ENCODE measurements around the gene RBBP4. TPM values are rescaled to one million over a fixed set of nuclear protein-coding genes. Genes with fewer than 3 reads are reported as not detected.
"Not testable (repeated sequence)": the region's sequence is repeated elsewhere in the genome, so short reads cannot be mapped to it uniquely, and the experiment has no call there.

RBBP4 gene
- total RNA-seq, 1 donor from 2014 or later = 118 TPM

DNA sequence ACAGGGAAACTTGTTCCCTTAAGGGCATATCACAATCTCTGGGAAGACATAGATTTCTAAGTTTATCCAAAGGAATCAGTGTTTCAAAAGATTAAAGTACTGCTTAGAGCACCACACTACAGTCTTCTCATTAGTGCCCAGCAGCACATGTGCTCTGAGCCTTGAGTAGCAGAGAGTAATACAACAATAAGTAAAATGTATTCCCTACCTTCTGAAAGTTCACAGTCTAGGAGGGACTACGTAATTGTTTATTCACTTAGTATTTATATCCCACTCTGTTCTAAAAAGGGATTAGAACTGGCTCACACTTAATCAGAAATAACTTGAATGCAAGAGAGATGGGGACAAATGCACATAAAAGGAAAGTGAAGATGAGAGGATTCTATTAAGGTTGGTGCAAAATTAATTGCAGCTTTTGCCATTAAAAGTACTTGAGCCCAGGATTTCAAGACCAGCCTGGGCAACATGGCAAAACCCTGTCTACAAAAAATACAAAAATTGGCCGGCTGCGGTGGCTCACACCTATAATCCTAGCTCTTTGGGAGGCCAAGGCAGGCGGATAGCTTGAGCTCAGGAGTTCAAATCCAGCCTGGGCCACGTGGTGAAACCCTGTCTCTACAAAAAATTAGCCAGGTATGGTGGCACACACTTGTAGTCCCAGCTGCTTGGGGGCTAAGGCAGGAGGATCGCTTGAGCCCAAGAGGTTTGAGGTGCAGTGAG is 42.6 kb downstream of the RBBP4 start:
- no peak for DNase-seq (ENCODE audit: low read depth in 2 of 2)

DNA sequence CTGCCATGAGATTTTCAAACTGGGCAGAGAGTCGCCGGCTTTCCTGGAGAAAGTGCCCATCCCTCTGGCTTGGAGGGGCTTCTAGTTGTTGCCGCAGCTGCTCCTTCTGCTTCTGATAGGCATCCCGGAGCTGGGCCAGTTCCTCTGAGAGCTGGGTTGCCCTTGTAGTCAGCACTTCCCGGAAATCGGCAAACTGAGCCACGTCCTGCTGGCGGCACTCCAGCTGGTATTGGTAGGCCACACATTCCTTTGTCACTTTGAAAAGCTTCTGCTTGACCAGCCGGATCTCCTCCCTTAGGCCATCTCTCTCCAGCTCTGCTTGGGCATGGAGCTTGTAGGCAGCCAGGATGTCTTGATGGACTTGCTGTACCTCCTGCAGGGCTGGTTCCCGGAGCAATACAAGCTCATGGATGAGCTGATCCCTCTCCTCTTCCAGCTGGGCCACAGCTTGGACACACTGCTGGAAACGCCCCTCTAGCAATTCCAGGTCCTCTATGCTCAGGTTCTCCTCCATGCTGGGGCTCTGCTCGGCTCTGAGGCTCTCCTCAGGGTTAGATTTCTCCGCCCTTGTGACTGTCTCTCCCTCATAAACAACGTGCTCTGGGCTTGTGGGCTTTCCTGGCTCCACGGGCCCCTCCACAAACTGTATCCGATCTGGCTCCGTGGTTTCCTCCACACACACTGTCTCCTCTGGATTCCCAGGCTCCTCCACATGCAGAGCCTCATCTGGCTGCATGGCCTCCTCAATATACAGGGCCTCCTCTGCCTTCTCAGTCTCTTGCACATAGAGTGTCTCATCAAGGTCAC is 44.3 kb downstream of the RBBP4 start:
- peak; percentile 30 to 76 for DNase-seq (ENCODE audit: low read depth in 2 of 2)

DNA sequence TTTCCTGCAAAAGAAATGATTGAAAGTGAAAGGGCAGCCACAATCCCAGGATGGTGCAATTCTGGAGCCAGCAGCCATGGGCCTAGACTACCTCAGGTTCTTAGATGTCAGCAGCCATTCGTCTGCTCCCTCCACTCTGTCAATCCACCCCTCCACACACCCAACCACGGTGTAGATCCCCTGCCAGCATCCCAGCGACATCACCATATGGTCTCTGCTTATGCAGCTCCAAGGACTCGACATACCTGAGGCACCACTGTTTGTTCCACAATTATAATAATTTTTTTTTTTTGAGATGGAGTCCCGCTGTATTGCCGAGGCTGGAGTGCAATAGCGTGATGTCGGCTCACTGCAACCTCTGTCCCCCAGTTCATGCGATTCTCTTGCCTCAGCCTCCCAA is 45.0 kb downstream of the RBBP4 start:
- no peak for DNase-seq (ENCODE audit: low read depth in 2 of 2)

DNA sequence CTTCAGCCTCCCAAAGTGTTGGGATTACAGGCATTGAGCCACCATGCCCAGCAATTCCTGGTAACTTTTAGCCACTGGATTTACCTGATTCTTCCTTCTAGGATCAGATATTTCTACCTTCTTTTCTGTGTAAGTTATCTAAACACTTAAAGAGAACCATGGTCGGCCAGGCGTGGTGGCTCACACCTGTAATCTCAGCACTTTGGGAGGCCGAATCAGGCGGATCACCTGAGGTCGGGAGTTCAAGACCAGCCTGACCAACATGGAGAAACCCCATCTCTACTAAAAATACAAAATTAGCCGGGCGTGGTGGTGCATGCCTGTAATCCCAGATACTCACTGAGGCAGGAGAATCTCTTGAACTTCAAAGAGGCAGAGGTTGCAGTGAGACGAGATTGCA is 46.0 kb downstream of the RBBP4 start:
- not testable (repeated sequence) for DNase-seq (ENCODE audit: low read depth in 2 of 2)

DNA sequence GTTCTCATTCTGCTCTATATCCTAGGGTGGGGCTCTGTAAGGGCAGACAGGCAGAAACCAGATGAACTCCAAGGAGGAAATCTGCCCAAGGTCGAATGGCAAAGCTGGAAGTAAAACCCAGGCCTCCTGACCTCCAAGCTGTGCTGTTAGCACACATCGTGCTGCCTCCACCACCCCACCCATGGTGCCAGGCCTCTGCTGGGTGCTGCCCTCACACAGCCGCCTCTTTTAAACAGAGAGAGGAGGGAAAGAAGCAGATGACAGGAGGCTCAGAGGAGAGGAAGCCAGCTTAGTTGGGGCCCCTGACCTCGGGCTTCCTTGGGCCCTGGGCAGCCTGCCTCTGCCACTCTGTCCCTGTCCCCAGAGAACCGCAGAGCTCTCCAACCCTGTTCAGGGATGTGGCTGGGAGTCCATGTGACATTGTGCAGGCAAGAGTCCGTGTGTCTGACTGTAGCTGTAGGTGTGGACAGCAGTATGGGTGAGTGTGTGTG is 50.5 kb downstream of the RBBP4 start:
- peak in 1 of 2 donors; percentile 9 for DNase-seq (ENCODE audit: low read depth in 2 of 2)

DNA sequence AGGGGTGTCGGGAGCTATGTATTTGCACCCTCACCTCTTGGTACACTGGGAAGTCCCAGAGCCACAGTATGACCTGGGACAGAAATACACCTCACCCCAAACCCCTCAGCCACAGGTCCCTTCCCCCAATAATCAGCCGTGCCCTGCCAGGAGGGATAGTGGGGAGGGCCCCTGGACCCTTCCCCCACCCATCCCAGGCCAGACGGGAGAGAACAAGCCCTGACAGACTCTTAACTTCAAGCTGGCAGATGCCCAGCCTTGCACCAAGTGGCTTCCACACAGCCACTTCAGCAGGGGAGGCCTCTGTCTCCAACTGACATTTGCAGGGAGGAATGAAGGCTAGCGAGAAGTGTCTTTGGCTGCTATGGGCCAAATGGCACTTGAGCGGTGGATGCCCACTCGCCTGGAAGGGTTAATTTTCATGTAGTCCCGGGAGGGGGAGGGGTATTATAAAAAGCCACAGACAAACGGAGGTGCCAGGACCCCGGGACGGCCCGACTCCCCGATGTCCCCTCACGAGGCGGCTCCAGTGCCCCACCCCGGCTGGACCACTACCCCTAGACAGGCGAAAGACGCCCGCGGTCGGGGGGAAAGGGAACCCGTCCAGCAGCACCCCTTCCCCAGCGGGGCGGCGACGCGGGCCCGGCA is 51.1 kb downstream of the RBBP4 start:
- peak in 1 of 2 donors; percentile 12 for DNase-seq (ENCODE audit: low read depth in 2 of 2)

DNA sequence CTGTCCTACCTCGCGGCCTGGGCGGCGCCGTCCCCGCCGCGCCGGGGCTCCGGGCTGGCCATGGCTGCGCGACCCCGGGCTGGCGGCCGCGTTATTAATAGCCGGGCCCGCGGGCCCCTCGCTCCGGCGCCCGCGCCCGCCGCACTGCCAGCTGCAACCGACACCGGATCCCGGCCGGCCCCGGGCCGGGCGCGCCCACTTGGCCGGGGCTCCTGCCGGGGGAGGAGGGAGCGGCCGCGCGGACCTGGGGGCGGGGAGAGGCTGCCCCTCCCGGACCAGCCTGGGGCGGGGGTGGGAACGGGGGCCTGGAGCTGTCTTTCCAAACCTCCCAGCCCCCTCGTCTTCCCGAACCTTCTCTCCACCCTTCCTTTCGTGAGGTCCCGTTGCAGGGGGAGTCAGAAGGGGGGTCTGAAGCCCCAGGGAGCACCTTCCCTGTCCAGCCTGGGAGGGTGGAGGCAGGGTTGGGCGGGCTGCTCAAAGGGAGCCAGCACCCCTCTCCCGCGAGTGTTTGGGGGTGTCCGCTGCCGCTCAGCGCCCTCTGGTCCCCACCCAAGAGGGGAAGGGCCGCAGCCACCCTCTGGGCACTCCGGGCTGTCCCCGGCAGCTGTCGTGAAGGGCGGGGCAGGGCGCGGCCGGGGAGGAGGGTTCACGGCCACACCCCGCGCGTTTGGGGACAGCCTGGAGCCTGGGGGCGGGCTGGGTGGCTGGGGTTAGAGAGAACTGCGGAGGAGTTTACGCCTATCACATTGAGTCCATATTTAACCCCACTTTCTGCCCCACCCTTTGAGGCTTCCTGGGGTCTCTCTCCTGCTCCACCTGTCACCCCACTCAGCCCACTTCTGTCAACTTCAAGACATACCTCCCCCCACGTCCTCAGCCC is 51.8 kb downstream of the RBBP4 start, which contains the start of gene SYNC:
Gene SYNC (minus strand): TSS at position 172 of the 880 bp plus-strand sequence. CDS start 110 bp downstream, at position 62.
- DNase-seq (ENCODE audit: low read depth in 2 of 2) = peak in 1 of 2 donors; percentile 30

DNA sequence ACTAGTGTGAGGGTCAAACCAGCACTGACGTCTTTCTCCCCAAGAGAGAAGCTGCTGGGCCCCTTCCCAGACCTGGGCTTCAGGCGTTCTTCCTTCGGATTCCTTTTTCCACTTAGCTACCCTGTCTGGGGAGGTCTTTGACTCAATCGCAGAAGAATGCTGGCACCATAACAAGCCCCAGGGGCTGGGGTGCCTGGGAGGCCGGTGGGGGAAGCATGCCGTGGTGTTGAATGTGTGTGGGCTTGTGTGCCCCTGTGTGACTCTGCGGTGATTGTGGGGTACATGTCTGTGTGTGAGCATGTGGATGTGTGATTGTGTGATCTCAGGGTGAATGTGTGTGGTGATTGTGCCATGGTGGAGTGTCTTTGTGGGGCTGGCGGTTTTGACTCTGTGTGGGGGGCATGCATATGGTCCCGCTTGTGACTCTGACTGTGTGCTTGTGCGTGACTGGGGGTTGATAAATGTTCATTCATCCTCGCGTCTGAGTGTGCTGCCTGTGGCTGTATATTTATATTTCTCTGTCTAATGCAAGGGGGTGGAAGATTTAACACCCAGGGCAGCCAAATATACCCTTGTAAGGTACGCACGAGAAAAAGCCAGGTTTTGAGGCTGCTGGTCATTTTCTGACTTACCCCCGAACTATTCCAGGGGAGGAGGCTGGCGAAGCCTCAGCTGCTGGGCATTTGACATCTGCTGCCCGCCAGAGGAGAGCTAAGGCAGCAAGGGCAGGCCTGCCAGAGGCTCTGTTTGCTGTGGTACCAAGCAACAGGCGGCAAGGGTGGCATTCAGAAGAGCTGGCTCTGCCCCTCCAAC is 52.7 kb downstream of the RBBP4 start:
- no peak for DNase-seq (ENCODE audit: low read depth in 2 of 2)

DNA sequence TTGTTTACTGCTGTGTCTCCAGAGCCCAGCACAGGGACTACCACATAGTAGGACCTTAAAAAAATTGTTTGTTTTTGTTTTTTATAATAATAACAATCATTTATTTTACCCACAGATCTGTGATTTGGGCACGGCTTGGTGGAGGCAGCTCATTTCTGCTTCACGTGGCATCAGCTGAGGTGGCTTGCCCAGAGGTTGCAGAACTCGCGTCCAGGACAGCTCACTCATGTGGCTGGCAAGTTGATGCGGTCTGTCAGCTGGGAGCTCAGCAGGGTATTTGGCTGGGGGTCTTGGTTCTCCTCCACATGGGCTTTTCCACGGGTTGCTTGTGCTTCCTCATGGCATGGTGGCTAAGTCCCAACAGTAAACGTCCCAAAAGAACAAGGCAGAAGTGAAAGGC is 54.5 kb downstream of the RBBP4 start:
- no peak for DNase-seq (ENCODE audit: low read depth in 2 of 2)

DNA sequence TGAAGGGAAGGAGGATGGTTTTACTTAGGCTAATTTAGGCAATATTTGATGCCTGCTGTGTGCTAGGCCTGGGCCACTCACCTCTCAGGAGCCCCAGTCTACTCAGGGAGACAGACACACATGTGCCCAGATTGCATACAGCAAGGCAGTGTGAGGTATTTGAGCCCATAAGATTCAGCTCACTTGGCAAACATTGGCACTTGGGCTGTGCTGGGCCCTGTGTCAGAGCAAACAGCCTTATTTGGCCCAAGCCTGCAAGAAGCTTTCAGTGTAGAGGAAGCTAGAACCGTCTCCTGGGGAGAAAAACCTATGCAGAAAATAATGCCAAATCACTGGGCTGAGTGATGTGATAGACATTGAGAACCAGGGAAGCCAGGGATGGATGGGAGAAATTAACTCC is 55.5 kb downstream of the RBBP4 start:
- no peak for DNase-seq (ENCODE audit: low read depth in 2 of 2)

DNA sequence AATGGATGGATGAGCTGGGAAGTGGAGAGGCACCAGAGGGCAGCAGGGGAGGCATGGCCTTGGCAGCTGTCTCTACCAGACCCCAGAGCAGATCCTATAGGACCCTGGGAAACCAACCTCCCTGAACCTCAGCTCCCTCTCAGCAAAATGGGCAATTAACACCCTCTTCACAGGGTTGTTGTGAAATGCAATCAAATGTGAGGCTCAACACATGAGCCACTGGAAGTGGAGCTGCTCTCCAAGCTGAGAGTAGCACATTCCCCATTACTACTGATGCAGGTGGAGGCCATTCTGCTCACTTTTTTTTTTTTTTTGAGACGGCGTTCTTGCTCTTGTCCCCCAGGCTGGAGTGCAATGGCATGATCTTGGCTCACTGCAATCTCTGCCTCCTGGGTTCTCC is 58.1 kb downstream of the RBBP4 start:
- DNase-seq (ENCODE audit: low read depth in 2 of 2) = no peak

DNA sequence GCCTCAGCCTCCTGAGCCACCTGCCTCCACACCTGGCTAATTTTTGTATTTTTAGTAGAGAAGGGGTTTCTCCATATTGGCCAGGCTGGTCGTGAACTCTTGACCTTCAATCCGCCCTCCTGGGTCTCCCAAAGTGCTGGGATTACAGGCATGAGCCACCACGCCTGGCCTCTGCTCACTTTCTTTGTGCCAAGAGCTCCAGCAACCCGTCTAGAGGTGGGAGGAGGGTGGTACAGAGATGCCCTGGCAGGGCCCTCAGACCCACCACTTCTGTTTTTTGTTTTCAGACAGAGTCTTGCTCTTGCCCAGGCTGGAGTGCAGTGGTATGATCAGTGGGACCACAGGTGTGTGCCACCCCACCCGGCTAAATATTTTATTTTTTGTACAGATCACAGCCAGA is 58.5 kb downstream of the RBBP4 start:
- DNase-seq (ENCODE audit: low read depth in 2 of 2) = no peak

DNA sequence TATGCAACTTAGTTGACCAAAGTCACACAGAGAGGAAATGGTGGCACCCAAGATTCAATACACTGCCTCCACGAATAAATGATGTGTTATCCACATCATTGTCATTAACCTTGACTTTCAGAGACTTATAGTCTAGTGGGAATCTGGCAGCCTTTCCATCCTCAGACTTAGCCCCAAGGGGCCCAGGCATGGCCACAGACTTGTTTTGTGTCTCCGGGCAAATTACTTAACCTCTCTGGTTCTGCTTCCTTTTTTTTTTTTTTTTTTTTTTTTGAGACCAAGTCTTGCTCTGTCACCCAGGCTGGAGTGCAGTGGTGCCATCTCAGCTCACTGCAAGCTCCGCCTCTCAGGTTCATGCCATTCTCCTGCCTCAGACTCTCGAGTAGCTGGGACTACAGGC is 60.2 kb downstream of the RBBP4 start:
- not testable (repeated sequence) for DNase-seq (ENCODE audit: low read depth in 2 of 2)

DNA sequence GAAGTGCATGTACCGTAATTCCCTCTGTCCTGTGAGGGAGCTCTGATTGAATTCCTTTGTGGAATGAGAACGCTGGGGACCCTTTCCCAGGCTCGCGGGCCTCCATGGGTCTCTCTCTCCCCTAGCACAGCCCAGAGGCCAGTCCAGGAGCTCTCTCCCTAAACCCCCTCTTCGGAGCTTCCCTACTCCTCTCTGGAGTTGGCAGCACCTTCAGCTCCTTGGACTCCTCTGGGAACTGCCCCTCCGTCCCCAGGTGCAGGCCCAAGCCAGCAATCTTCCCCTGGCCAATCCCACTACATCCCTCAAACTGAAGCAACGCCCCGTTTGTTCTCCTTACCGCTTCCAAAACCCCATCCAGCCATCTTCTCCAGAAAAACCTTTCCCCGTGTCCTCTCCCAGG is 62.1 kb downstream of the RBBP4 start:
- DNase-seq (ENCODE audit: low read depth in 2 of 2) = no peak

DNA sequence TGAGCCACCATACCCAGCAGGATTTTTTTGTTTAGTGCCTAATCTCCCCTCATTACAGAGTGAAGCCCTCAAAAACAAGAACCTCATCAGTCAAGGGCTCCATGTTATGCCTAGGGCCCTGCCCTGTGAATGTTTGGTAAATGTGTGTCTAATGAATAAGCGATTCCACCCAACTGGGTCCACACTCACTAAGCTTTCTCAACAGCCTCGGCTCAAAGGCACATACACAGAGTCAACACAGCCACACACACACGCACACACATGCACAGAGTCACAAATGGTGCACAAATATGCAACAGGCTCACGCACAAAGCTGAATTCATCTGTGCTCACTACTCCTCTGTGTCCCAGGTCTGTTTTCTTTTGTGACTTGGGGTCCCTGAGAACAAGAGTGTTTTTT is 63.3 kb downstream of the RBBP4 start:
- no peak for DNase-seq (ENCODE audit: low read depth in 2 of 2)

DNA sequence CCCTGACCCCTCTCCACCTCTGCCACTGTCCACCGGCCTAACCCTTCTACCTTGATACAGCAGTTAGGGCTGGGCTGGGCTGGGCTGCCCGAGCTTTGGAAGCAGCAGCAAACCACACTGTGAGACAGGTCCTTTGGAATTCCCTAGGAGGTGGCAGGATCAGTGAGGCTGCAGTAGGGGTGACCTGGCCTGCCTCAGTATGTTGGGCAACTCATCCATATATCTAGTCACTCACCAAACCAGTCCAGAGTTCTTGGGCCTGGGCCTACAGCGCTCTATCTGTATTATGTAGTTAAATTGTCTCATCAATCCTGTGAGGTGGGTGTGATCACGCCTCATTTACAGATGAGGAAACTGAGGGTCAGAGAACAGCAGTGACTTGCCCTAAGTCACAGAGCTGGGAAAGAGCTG is 64.9 kb downstream of the RBBP4 start:
- DNase-seq (ENCODE audit: low read depth in 2 of 2) = no peak

DNA sequence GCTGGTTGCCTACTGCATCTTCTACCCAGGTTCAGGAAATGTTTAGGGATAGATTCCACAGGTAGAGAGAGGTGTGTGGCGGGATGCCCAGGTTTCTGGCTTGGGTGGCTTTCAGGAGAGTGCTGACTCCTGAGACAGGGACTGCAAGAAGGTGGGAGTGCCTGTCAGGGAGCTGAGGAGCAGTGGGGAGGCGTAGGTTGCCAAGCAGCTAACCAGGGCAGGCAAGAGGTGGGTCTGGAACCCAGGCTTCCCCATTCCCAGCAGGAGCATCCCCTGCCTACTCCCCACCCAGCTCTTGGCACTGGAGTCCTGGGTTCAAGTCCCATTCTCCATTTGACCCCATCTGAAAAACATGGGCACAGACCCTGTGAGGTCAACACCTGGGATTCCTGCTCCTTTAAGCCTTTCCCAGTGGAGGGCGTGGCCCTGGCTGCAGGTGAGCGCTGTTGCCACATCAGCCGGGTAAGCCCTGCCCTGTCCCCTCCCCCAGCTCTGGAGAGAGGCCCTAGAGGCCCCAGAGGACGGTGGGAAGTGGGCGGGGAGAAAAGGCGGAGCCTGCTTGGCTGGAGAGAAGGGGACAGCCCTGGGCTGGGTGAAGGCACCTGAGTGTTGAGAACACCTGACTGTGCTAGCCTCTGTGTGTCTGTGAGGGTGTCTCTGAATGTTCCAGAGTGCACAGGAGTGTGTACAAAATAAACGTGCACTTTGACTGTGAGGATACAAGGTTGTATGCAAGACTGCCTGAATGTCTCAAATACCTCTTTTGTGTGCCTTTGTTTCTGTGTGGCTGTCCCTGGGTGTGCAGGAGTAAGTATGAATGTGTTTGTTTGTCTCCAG is 65.5 kb downstream of the RBBP4 start:
- DNase-seq (ENCODE audit: low read depth in 2 of 2) = peak in 1 of 2 donors; percentile 36

DNA sequence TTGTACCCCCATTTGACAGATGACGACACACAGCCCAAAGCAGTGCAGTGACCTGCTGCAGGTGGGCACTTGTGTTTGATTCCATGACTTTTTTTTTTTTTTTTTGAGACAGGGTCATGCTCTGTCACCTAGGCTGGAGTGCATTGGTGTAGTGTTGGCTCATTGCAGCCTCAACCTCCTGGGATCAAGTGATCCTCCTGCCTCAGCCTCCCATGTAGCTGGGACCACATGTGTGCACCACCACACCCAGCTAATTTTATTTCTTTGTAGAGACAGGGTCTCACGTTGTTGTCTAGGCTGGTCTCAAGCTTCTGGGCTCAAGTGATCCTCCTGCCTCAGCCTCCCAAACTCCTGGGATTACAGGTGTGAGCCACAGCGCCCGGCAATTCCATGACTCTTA is 66.5 kb downstream of the RBBP4 start:
- no peak for DNase-seq (ENCODE audit: low read depth in 2 of 2)

DNA sequence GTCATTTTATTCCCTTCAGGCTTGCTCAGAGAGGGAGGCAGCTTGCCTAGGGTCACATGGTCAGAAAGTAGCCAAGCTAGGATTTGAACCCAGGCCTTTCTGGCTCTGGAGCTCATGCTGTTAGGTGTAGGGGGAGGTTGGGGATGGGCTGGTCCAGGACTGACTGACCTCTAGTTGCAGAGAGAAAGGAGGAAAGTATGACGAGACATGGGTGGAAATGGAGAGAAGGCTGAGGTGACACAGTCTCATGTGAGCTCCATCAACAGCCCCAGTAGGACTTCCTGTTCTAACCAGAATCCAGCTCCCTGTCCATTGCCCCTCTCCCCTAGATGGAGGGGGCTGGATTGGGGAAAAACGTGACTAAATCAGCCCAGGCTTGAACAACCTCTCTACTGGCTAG is 67.0 kb downstream of the RBBP4 start:
- no peak for DNase-seq (ENCODE audit: low read depth in 2 of 2)
